IgD-negative memory B cell (primary cell): ENCODE measurements around the gene UST. TPM values are rescaled to one million over a fixed set of nuclear protein-coding genes. Genes with fewer than 3 reads are reported as not detected.
"Not testable (repeated sequence)": the region's sequence is repeated elsewhere in the genome, so short reads cannot be mapped to it uniquely, and the experiment has no call there.

Experiments
- H3K27ac Mint-ChIP-seq, 3 donors: one replicate each; pipeline ENCODE4 v1.8.0; 2020 to 2022; ENCODE audit warnings: mild to moderate bottlenecking in 3 of 3, mixed read lengths in 3 of 3, moderate library complexity in 1 of 3
- H3K27me3 Mint-ChIP-seq: one replicate; pipeline ENCODE4 v1.8.0; 2021; ENCODE audit warnings: mixed read lengths
- H3K36me3 Mint-ChIP-seq: one replicate; pipeline ENCODE4 v1.8.0; 2020; ENCODE audit warnings: mild to moderate bottlenecking, mixed read lengths
- H3K4me1 Mint-ChIP-seq, 3 donors: one replicate each; pipeline ENCODE4 v1.8.0; 2020 to 2022; ENCODE audit warnings: mixed read lengths in 3 of 3, mild to moderate bottlenecking in 1 of 3
- H3K4me3 Mint-ChIP-seq, 4 donors: one replicate each; pipeline ENCODE4 v1.8.0; 2020 to 2022; ENCODE audit warnings: mild to moderate bottlenecking in 4 of 4, mixed read lengths in 4 of 4, moderate library complexity in 3 of 4
- H3K9me3 Mint-ChIP-seq, 3 donors: one replicate each; pipeline ENCODE4 v1.8.0; 2020 to 2021; ENCODE audit warnings: mixed read lengths in 3 of 3, mild to moderate bottlenecking in 1 of 3
- polyA plus RNA-seq: library from polyadenylated mRNA; unstranded; fragments of 300-500 nt; fragmentation: Illumina TruSeq; gene quantifications from one replicate; pipeline ENCODE4 v1.2.3, GENCODE V29; 2021

The UST gene
- polyA plus RNA-seq, 1 donor from 2014 or later = 1.3 TPM

GRCh38 chr6:148839044-148839443 lies 92.2 kb downstream of the UST start:
- no peak overlapping the region for H3K27ac Mint-ChIP-seq
- no peaks in the 10 kb centered on the region for H3K36me3 Mint-ChIP-seq
- H3K27me3 Mint-ChIP-seq = no peaks in the 10 kb centered on the region
- no peak overlapping the region for H3K4me3 Mint-ChIP-seq
- peaks cover 15 to 24% (median 16%) of the 10 kb centered on the region in 3 donors for H3K4me1 Mint-ChIP-seq
- no peaks in the 10 kb centered on the region for H3K9me3 Mint-ChIP-seq

GRCh38 chr6:148840256-148840655 lies 93.4 kb downstream of the UST start:
- H3K36me3 Mint-ChIP-seq = peaks cover 3% of the 10 kb centered on the region
- H3K9me3 Mint-ChIP-seq = peaks cover 0 to 3% (median 0%) of the 10 kb centered on the region in 3 donors
- peaks cover 15 to 22% (median 16%) of the 10 kb centered on the region in 3 donors for H3K4me1 Mint-ChIP-seq
- H3K27me3 Mint-ChIP-seq = no peaks in the 10 kb centered on the region
- no peak overlapping the region for H3K27ac Mint-ChIP-seq
- H3K4me3 Mint-ChIP-seq = no peak overlapping the region

GRCh38 chr6:148842296-148843019 lies 95.6 kb downstream of the UST start:
- H3K27ac Mint-ChIP-seq = no peak overlapping the region
- H3K36me3 Mint-ChIP-seq = peaks cover 3% of the 10 kb centered on the region
- H3K4me3 Mint-ChIP-seq = no peak overlapping the region
- peaks cover 7 to 16% (median 15%) of the 10 kb centered on the region in 3 donors for H3K4me1 Mint-ChIP-seq
- H3K9me3 Mint-ChIP-seq = peaks cover 0 to 3% (median 0%) of the 10 kb centered on the region in 3 donors
- H3K27me3 Mint-ChIP-seq = no peaks in the 10 kb centered on the region

GRCh38 chr6:148845464-148845863 lies 98.6 kb downstream of the UST start:
- H3K9me3 Mint-ChIP-seq = peaks cover 0 to 3% (median 0%) of the 10 kb centered on the region in 3 donors
- H3K27ac Mint-ChIP-seq = no peak overlapping the region
- peaks cover 13 to 25% (median 20%) of the 10 kb centered on the region in 3 donors for H3K4me1 Mint-ChIP-seq
- peaks cover 3% of the 10 kb centered on the region for H3K36me3 Mint-ChIP-seq
- no peak overlapping the region for H3K4me3 Mint-ChIP-seq
- no peaks in the 10 kb centered on the region for H3K27me3 Mint-ChIP-seq

- Mint-ChIP-seq H3K27ac (peak overlapping the region; percentile 13 to 47 (median 25)), H3K4me1 (peaks cover 13 to 26% (median 19%) of the 10 kb centered on the region in 3 donors), H3K4me3 (peak overlapping the region in 1 of 4 donors; percentile 58), H3K36me3 (peaks cover 3% of the 10 kb centered on the region), H3K27me3 (no peaks in the 10 kb centered on the region), H3K9me3 (peaks cover 0 to 3% (median 0%) of the 10 kb centered on the region in 3 donors)
Observed at GRCh38 chr6:148846778-148847761, 100.2 kb downstream of the UST start.

- Mint-ChIP-seq H3K4me3 (no peak overlapping the region), H3K27ac (no peak overlapping the region), H3K9me3 (peaks cover 0 to 3% (median 0%) of the 10 kb centered on the region in 3 donors), H3K36me3 (peaks cover 3% of the 10 kb centered on the region), H3K27me3 (no peaks in the 10 kb centered on the region), H3K4me1 (peaks cover 21 to 27% (median 23%) of the 10 kb centered on the region in 3 donors)
Observed at GRCh38 chr6:148848915-148849314, 102.1 kb downstream of the UST start.

GRCh38 chr6:148849449-148849848 lies 102.6 kb downstream of the UST start:
- H3K9me3 Mint-ChIP-seq, H3K4me3 Mint-ChIP-seq, H3K27me3 Mint-ChIP-seq, H3K27ac Mint-ChIP-seq, H3K36me3 Mint-ChIP-seq: not testable (repeated sequence)
- peaks cover 26 to 32% (median 28%) of the 10 kb centered on the region in 3 donors for H3K4me1 Mint-ChIP-seq

- H3K4me3 Mint-ChIP-seq = peak overlapping the region in 1 of 4 donors; percentile 30
- H3K27me3 Mint-ChIP-seq = no peaks in the 10 kb centered on the region
- peaks cover 4% of the 10 kb centered on the region for H3K36me3 Mint-ChIP-seq
- no peaks in the 10 kb centered on the region for H3K9me3 Mint-ChIP-seq
- H3K4me1 Mint-ChIP-seq = peaks cover 25 to 39% (median 38%) of the 10 kb centered on the region in 3 donors
- H3K27ac Mint-ChIP-seq = no peak overlapping the region
Observed at GRCh38 chr6:148850964-148851363, 104.1 kb downstream of the UST start.

- H3K4me1 Mint-ChIP-seq = peaks cover 25 to 39% (median 34%) of the 10 kb centered on the region in 3 donors
- peaks cover 4% of the 10 kb centered on the region for H3K36me3 Mint-ChIP-seq
- H3K27me3 Mint-ChIP-seq = no peaks in the 10 kb centered on the region
- H3K4me3 Mint-ChIP-seq = peak overlapping the region in 2 of 4 donors; percentile 24 to 60
- no peak overlapping the region for H3K27ac Mint-ChIP-seq
- no peaks in the 10 kb centered on the region for H3K9me3 Mint-ChIP-seq
Observed at GRCh38 chr6:148851683-148852556, 105.1 kb downstream of the UST start.

GRCh38 chr6:148852688-148853087 lies 105.9 kb downstream of the UST start:
- Mint-ChIP-seq H3K27me3 (no peaks in the 10 kb centered on the region), H3K36me3 (peaks cover 4% of the 10 kb centered on the region), H3K27ac (peak overlapping the region in 1 of 3 donors; percentile 68), H3K9me3 (no peaks in the 10 kb centered on the region), H3K4me1 (peaks cover 27 to 34% (median 33%) of the 10 kb centered on the region in 3 donors), H3K4me3 (no peak overlapping the region)

GRCh38 chr6:148853113-148853512 lies 106.3 kb downstream of the UST start:
- not testable (repeated sequence) for H3K9me3 Mint-ChIP-seq, H3K27me3 Mint-ChIP-seq, H3K4me3 Mint-ChIP-seq, H3K36me3 Mint-ChIP-seq
- peaks cover 26 to 34% (median 34%) of the 10 kb centered on the region in 3 donors for H3K4me1 Mint-ChIP-seq
- peak overlapping the region in 1 of 3 donors; percentile 68 for H3K27ac Mint-ChIP-seq

- no peaks in the 10 kb centered on the region for H3K9me3 Mint-ChIP-seq
- no peaks in the 10 kb centered on the region for H3K27me3 Mint-ChIP-seq
- H3K4me1 Mint-ChIP-seq = peaks cover 34 to 35% (median 34%) of the 10 kb centered on the region in 3 donors
- H3K36me3 Mint-ChIP-seq = peaks cover 4% of the 10 kb centered on the region
- H3K4me3 Mint-ChIP-seq = no peak overlapping the region
- H3K27ac Mint-ChIP-seq = no peak overlapping the region
Observed at GRCh38 chr6:148854096-148854495, 107.3 kb downstream of the UST start.

- Mint-ChIP-seq H3K27me3 (no peaks in the 10 kb centered on the region), H3K36me3 (peaks cover 4% of the 10 kb centered on the region), H3K27ac (peak overlapping the region in 1 of 3 donors; percentile 82), H3K4me3 (peak overlapping the region in 1 of 4 donors; percentile 14), H3K4me1 (peaks cover 30 to 38% (median 35%) of the 10 kb centered on the region in 3 donors), H3K9me3 (no peaks in the 10 kb centered on the region)
Observed at GRCh38 chr6:148854992-148855391, 108.2 kb downstream of the UST start.

- Mint-ChIP-seq H3K27me3 (no peaks in the 10 kb centered on the region), H3K27ac (peak overlapping the region in 1 of 3 donors; percentile 13), H3K9me3 (no peaks in the 10 kb centered on the region), H3K4me1 (peaks cover 30 to 43% (median 37%) of the 10 kb centered on the region in 3 donors), H3K36me3 (peaks cover 4% of the 10 kb centered on the region), H3K4me3 (peak overlapping the region in 1 of 4 donors; percentile 55)
Observed at GRCh38 chr6:148855744-148856143, 108.9 kb downstream of the UST start.
